Panc1 (cell line): Measurements from ENCODE around the gene SOAT1. TPM values are rescaled to one million over a fixed set of nuclear protein-coding genes. Genes with fewer than 3 reads are reported as not detected.

Experiments
- ATAC-seq: fragments of 200-7000 bp; cut with Tn5 transposase; 2 replicates; pipeline ENCODE4 v1.9.1; 2020; ENCODE audit warnings: mild to moderate bottlenecking, moderate library complexity
- BruUV-seq: library from RNA; stranded (reverse); fragments of 400-500 nt; replicated peaks from 2 replicates; lab custom pipeline; 2021; lab: Mats Ljungman, UMichigan
- CTCF ChIA-PET: fragments of 300-600 bp; sonication (Branson Sonifier 250); formaldehyde crosslinking; loops from one replicate; lab custom pipeline; 2022; ENCODE audit warnings: antibody characterized with exemption; lab: Charles Lee
- POLR2A ChIA-PET: fragments of 300-600 bp; sonication (Branson Sonifier 250); formaldehyde crosslinking; loops from one replicate; lab custom pipeline; 2022; ENCODE audit warnings: antibody characterized with exemption; lab: Charles Lee
- DNase-seq: peaks from one replicate; pipeline ENCODE4 v3.0.0-alpha.2; 2010; ENCODE audit warnings: low read depth, low spot score
- H3K27ac ChIP-seq: 2 replicates; pipeline ENCODE4 v1.5.1; 2011; ENCODE audit warnings: mild to moderate bottlenecking, low read length, inconsistent platforms
- H3K27me3 ChIP-seq: fragments of 200-500 bp; sonication (Bioruptor generic); 2 replicates; pipeline ENCODE4 v1.6.0; 2014; ENCODE audit warnings: low read length, inconsistent platforms; ENCODE audit not compliant: control insufficient read depth, insufficient read depth
- H3K36me3 ChIP-seq: fragments of 200-500 bp; sonication (Bioruptor generic); 2 replicates; pipeline ENCODE4 v1.5.1; 2014; ENCODE audit warnings: inconsistent platforms, mild to moderate bottlenecking, low read length, moderate library complexity; ENCODE audit not compliant: control insufficient read depth, insufficient read depth
- H3K4me1 ChIP-seq: 2 replicates; pipeline ENCODE4 v1.5.1; 2011; ENCODE audit warnings: inconsistent platforms, mild to moderate bottlenecking, low read length, moderate library complexity; ENCODE audit not compliant: control insufficient read depth, insufficient read depth
- H3K4me3 ChIP-seq, 2 experiments: 2 replicates each; pipeline ENCODE4 v1.5.1; 2011 to 2012; ENCODE audit warnings: low read depth in 2 of 2, low read length in 2 of 2, mild to moderate bottlenecking in 2 of 2, inconsistent platforms in 1 of 2, moderate library complexity in 1 of 2
- H3K9me3 ChIP-seq: fragments of 200-500 bp; sonication (Bioruptor generic); 2 replicates; pipeline ENCODE4 v1.5.1; 2014; ENCODE audit warnings: low read depth, mild to moderate bottlenecking, inconsistent platforms, low read length, moderate library complexity; ENCODE audit not compliant: control insufficient read depth, insufficient read depth
- CTCF ChIP-seq: fragments of 450-650 bp; IDR thresholded peaks from 2 replicates; pipeline ENCODE4 v1.5.1; 2017; ENCODE audit warnings: mild to moderate bottlenecking
- POLR2AphosphoS5 ChIP-seq: IDR thresholded peaks from 2 replicates; pipeline ENCODE4 v1.6.1; 2012; ENCODE audit warnings: mild to moderate bottlenecking, low read depth, low read length, moderate library complexity
- REST ChIP-seq, 2 experiments: IDR thresholded peaks; 2 replicates each; pipeline ENCODE4 v1.6.1; 2011 to 2012; ENCODE audit warnings: low read depth in 2 of 2, control low read depth in 1 of 2, low read length in 1 of 2, mild to moderate bottlenecking in 1 of 2, moderate library complexity in 1 of 2; ENCODE audit not compliant: insufficient read depth in 1 of 2
- SIN3A ChIP-seq: IDR thresholded peaks from 2 replicates; pipeline ENCODE4 v1.6.1; 2012; ENCODE audit warnings: low read depth, mild to moderate bottlenecking, low read length, moderate library complexity, borderline replicate concordance; ENCODE audit not compliant: insufficient read depth
- TCF7L2 ChIP-seq: IDR thresholded peaks from 2 replicates; pipeline ENCODE4 v1.6.1; 2011; ENCODE audit warnings: mild to moderate bottlenecking, low read depth, low read length, inconsistent platforms
- in situ Hi-C: cut with HindIII; loops from 2 replicates; pipeline ENCODE4 v1.10.0; 2016; ENCODE audit warnings: low sequenced_read_pairs, low pct_unique_long_range_greater_than_20kb
- intact Hi-C: fragments of 100-400 bp; cut with micrococcal nuclease; formaldehyde crosslinking; loops from one replicate; pipeline ENCODE4 v1.10.0; 2022; ENCODE audit not compliant: unreplicated experiment
- total RNA-seq: library from RNA; stranded (reverse); gene quantifications from one replicate; pipeline ENCODE4 v1.2.1, GENCODE V29; 2021; ENCODE audit not compliant: unreplicated experiment

SOAT1 gene
- total RNA-seq, 1 experiment from 2014 or later: 57.2 TPM

- no peaks in the 10 kb centered on the region for H3K9me3 ChIP-seq
- BruUV-seq: no TSS peak
- ATAC-seq (no peak), DNase-seq (no peak)
- POLR2A ChIA-PET: no interaction called here
- H3K27me3 ChIP-seq: no peaks in the 10 kb centered on the region
- H3K27ac ChIP-seq: no peak overlapping the region
- intact Hi-C loops (no loop called here), in situ Hi-C loops (no loop called here)
- CTCF ChIA-PET: no interaction called here
- no peak for TF ChIP-seq REST (IDR thresholded peaks at IDR 0.05; ENCODE audit: insufficient read depth in 1 of 2, low read depth in 2 of 2, low read length in 1 of 2)
- no peak for TF ChIP-seq CTCF
- no peak for TF ChIP-seq TCF7L2
- no peak for TF ChIP-seq SIN3A
- no peak for TF ChIP-seq POLR2AphosphoS5
- H3K36me3 ChIP-seq: no peaks in the 10 kb centered on the region
- H3K4me3 ChIP-seq: no peak overlapping the region
- no peaks in the 10 kb centered on the region for H3K4me1 ChIP-seq
These were observed 30.5 kb upstream of the SOAT1 start for GRCh38 chr1:179263121-179263520.

GRCh38 chr1:179264507-179264906 lies 29.1 kb upstream of the SOAT1 start:
- in situ Hi-C loops: no loop called here
- no peaks in the 10 kb centered on the region for H3K9me3 ChIP-seq

More at GRCh38 chr1:179264507-179264906, 29.1 kb upstream of the SOAT1 start:
- H3K4me3 ChIP-seq: no peak overlapping the region
- ATAC-seq: no peak
- BruUV-seq: no TSS peak
- no peak for TF ChIP-seq TCF7L2
- no peak for TF ChIP-seq POLR2AphosphoS5
- TF ChIP-seq REST (IDR thresholded peaks at IDR 0.05; ENCODE audit: insufficient read depth in 1 of 2, low read depth in 2 of 2, low read length in 1 of 2): no peak
- TF ChIP-seq SIN3A: no peak
- no peak for TF ChIP-seq CTCF
- no peak overlapping the region for H3K27ac ChIP-seq
- H3K27me3 ChIP-seq: no peaks in the 10 kb centered on the region
- DNase-seq: no peak
- ChIA-PET CTCF (no interaction called here), POLR2A (no interaction called here)
- no peaks in the 10 kb centered on the region for H3K4me1 ChIP-seq
- intact Hi-C loops: no loop called here
- no peaks in the 10 kb centered on the region for H3K36me3 ChIP-seq
